NCI-H187 (cell line): ENCODE data around the gene CHRD.
A peak's percentile ranks its signal among the peaks of the same experiment; 100 is the strongest.

Source experiments
- DNase-seq, 2 experiments: peaks; one replicate each; lab custom pipeline; 2025; lab: John Stamatoyannopoulos, UW

Gene CHRD

DNA sequence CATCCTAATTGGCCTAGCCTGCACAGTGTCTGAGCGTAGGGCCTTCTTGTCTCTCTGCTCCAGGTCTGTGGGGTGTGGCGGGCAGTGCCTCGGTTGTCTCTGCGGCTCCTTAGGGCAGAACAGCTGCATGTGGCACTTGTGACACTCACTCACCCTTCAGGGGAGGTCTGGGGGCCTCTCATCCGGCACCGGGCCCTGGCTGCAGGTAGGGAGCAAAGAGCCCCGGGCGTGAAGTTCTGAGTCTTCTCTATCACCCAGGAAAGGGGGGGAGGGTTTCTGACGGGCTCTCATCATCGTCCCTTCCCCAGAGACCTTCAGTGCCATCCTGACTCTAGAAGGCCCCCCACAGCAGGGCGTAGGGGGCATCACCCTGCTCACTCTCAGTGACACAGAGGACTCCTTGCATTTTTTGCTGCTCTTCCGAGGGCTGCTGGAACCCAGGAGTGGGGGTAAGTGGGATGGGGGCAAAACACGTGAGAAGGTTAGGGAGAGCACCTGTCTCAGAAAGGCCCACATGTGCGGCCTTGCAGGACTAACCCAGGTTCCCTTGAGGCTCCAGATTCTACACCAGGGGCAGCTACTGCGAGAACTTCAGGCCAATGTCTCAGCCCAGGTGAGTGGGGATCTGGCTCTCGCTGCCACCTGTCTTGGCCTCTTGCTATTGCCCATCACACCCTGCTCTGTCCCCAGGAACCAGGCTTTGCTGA, 2.6 kb downstream of the CHRD start:
- no peak for DNase-seq

DNA sequence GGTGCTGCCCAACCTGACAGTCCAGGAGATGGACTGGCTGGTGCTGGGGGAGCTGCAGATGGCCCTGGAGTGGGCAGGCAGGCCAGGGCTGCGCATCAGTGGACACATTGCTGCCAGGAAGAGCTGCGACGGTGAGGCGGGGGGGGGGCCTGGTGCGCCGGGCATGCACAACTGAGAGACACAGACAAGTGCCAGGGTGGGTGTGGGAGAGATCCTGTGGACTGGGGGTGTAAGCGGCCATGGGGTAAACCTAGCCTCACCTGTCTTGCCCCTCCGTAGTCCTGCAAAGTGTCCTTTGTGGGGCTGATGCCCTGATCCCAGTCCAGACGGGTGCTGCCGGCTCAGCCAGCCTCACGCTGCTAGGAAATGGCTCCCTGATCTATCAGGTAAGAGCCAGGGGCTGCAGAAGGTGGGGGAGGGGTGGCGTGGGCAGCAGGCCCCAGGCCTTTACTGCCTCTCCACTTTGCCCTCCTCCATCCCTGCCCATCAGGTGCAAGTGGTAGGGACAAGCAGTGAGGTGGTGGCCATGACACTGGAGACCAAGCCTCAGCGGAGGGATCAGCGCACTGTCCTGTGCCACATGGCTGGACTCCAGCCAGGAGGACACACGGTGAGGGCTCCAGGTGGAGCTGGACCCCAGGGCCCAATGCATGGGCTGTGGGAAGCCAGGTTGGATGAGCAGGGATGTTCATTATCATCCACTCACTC, 3.3 kb downstream of the CHRD start:
- DNase-seq = no peak

DNA sequence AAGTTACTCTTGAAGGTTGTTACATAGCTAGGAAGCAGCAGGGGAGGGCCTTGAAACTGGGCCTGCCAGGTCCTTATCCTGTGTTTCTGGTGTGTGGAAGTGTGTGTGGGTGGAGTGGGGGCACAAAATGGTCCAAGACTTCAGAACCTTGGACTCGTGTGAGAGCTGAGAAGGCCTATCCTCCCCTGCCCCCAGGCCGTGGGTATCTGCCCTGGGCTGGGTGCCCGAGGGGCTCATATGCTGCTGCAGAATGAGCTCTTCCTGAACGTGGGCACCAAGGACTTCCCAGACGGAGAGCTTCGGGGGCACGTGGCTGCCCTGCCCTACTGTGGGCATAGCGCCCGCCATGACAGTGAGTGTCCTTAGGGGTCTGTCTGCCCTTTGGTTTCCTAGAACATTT, 4.5 kb downstream of the CHRD start:
- DNase-seq = no peak

DNA sequence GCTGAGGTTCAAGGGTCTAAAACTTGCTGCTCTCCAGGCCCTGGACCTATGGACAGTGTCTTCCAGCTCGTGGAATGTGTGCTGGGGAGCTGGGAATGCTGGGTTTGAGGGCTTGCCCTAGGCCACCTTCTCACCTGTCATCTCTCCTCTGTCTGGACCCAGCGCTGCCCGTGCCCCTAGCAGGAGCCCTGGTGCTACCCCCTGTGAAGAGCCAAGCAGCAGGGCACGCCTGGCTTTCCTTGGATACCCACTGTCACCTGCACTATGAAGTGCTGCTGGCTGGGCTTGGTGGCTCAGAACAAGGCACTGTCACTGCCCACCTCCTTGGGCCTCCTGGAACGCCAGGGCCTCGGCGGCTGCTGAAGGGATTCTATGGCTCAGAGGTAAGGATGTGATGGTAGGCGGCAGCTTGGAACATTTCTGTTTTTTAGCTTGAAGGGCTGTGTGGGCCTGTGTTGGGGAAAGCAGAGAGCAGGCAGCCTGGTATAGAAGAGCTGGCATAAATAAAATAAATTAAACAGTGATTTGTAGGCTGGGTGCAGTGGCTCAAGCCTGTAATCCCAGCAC, 5.1 kb downstream of the CHRD start:
- DNase-seq = no peak

DNA sequence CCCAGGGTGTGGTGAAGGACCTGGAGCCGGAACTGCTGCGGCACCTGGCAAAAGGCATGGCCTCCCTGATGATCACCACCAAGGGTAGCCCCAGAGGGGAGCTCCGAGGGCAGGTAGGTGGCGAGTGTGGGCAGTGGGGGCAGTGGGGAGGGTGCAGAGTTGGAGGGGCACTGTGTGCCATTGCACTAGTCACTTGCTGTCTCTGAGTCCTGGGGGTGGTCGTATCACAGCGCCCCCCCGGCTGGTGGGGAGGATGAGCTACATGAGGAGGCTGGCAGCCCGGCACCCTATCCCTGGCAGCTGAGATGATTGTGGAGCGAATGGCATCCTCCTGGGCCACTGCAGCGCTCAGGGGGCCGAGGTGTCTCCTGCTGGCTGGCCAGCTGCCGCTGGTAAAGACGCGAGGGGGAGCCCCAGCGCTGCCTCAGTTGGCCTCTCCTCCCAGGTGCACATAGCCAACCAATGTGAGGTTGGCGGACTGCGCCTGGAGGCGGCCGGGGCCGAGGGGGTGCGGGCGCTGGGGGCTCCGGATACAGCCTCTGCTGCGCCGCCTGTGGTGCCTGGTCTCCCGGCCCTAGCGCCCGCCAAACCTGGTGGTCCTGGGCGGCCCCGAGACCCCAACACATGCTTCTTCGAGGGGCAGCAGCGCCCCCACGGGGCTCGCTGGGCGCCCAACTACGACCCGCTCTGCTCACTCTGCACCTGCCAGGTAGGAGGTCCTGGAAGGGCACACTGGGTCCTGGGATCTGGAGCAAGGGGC, 6.4 kb downstream of the CHRD start:
- no peak for DNase-seq

DNA sequence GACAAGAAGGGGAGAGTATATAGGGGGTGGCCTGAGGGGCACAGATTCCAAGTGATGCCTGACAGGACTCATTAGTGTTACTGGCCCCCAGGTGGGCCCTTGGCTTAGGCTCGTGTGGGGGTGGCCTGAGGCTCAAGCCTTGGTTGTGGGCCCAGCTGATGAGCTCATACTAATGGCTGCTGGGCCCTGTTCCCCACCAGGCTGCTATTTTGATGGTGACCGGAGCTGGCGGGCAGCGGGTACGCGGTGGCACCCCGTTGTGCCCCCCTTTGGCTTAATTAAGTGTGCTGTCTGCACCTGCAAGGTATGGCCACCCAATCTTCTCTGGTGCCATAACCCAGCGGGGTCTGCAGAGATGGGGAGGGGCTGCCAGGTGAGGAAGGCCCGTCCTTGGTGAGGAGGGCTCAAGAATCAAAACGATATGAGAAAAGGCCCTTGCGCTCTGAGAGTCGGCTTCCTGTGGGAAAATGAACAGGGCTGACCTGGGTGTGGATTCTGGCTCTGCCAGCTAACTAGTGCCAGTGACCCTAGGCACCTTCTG, 7.4 kb downstream of the CHRD start:
- DNase-seq = no peak

DNA sequence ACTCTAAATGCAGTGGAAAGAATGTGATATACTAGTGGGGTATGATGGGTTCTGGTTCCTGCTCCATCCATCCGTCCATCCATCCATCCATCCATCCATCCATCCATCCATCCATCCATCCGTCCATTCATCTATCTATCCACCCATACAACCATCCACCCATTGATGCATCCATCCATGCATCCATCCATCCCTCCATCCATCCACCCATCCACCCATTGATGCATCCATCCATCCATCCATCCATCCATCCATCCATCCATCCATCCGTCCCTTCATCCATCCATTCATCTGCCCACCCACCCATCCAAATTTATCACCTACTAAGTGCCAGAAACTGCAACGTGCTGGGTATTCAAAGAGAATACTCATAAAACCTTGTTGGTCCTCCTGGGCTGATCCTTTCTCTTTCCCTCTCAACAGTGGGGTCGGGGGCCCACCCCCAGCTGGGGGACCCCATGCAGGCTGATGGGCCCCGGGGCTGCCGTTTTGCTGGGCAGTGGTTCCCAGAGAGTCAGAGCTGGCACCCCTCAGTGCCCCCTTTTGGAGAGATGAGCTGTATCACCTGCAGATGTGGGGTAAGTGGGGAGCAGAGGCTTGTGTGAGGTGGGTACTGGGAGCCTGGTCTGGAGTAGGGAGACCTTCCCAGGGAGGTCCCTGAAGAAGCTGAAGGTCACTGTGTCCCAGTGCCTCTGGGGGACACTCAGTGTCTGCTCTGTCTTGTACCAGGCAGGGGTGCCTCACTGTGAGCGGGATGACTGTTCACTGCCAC, 8.5 kb downstream of the CHRD start:
- DNase-seq = no peak

DNA sequence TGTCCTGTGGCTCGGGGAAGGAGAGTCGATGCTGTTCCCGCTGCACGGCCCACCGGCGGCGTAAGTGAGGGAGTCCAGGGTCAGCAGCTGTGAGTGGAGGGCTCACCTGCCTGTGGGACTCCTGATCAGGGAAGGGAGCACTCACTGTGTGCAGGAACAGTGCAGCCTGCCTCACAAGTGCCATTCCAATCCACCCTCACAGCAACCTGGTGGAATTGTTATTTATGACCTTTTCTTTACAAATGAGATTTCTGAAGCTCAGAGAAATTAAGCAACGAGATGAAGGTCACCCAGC, 9.0 kb downstream of the CHRD start:
- no peak for DNase-seq

DNA sequence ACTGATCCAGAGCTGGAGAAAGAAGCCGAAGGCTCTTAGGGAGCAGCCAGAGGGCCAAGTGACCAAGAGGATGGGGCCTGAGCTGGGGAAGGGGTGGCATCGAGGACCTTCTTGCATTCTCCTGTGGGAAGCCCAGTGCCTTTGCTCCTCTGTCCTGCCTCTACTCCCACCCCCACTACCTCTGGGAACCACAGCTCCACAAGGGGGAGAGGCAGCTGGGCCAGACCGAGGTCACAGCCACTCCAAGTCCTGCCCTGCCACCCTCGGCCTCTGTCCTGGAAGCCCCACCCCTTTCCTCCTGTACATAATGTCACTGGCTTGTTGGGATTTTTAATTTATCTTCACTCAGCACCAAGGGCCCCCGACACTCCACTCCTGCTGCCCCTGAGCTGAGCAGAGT, 9.5 kb downstream of the CHRD start:
- DNase-seq = no peak

DNA sequence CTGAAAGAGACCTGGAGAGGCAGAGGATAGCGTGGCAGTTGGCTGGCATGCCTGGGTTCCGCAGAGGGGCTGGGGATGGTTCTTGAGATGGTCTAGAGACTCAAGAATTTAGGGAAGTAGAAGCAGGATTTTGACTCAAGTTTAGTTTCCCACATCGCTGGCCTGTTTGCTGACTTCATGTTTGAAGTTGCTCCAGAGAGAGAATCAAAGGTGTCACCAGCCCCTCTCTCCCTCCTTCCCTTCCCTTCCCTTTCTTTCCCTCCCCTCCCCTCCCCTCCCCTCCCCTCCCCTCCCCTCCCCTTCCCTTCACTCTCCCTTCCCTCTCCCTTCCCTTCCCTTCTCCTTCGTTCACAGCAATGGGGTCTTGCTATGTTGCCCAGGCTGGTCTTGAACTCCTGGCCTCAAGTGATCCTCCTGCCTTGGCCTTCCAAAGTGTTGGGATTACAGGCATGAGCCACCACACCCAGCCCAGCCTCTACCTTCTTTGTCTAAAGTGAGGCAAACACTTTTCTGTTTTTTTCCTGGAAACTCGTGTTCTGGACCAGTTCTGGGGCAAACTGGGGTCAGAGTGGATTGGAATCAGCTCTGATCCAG, 10.2 kb downstream of the CHRD start:
- DNase-seq = no peak

DNA sequence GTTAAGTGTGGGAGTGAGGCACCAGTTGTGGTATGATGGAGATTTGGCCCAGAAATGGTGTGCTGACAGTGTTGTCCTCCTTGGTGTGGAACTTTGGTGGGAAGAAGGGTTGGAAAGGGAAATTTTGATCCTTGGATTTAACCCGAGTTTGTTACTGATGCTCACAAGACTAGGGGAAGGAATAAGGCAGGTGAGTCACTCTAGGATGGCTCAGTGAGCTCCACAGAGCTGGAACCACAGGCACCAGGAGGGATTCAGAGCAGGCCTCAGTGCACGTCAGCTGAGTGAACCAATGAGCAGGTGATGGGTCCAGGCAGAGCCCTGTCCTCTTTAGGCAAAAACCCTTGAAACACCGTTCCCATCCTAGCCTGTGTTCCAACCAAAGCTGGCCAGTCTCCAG, 11.4 kb downstream of the CHRD start:
- no peak for DNase-seq

DNA sequence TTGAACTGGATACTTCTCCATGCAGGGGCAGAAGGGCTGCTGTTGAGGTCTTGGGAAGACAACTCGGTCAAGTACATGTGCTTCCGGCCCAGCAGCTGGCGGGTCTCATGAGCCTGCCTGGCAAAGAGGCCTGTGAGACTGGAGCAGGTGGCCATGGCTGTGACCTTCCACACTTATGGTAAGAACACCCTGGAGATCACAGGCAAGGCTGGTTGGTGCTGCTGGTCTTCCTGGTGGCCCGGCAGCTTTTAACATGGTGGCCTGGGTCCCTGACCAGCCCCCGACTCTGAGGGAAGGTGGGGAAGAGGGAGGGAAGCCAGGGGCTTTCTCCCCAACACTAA, 15.4 kb downstream of the CHRD start:
- no peak for DNase-seq

DNA sequence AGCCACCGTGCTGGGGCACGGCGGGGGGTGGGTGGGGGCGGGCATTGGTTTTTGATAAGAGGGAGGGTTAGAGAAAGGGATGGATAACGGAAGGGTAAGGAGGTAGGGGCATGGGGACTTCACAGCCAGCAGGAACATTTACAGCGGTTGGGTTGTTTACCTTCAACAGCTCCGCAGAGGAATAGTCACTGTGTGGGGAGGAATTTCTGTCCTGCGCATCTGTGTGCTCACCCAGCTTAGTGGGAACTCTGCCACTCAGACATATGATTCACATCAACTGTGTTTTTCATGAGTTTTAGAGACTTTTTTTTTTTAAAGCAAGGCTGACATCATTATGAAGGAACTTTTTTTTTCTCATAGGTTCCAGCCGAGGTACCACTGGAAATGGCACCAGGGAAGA, 19.6 kb downstream of the CHRD start:
- no peak for DNase-seq

DNA sequence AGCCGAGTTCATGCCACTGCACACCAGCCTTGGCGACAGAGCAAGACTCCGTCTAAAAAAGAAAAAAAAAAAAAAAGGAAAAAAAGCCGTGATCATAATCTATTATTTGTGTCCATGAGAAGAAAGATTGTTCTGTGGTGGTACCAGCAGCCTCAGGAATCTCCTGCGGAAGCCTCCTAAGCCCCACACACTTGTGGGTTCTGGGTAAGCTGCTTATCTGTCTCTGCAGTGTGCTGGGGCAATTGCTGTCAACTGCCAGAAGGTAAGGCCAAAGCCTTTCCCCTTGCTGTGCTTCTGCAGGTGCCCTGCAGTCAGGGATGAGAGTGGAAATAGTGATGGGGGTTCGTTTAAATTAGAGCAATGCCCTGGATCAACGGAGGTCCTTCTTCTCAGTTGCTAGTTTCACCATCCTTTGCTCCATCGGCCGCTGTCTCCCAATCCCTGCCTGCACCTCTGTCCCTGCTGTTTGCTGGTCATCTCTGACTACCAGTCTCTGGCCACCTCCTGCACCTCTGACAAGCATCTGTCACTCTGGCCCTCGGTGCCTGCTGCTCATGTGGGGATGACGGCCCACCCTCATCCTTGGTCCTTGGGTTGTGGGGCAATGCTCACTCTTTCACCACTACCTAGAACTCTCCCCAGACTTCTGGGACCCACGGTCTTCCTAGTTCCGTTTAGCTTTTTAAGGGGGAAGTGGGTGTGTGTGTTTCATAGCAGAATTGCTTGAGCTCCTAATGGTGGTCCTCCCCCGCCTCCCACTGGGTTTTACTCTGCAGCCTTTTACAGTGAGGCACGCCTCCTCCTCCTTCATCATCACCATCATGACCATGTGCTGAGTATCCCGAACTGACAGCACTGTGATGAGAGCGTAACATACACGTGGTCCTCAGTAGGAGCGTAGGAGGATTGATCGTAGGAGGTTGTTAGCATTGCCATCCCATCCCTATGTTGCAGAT, 25.5 kb downstream of the CHRD start:
- DNase-seq = no peak

DNA sequence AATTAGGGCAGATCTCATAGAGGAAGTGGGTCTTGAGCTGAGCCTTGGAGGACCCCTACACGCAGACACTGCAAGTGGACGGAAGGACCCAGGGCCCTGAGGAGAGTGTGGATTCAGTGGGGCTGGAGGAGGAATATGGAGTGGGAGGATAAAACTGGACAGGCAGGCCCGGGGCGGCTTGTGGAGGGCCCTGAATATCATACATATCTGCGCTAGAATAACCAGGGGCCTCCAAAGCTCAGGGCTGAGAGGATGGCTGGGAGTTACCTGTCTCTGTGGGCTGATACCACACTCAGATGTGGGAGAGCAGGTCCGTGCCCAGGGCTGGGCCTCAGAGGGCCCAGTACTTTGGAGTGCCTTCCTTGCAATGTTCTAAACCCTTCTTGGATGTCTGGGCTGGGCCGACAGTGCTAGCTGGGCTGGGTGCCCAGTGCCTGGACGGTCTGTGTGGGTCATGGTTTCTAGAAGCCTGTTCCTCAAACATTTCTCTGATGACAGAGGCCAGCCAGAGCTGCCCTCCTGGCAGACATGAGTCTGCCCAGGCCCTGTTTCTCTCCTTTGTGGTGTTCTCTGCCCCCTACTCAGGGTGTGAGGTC, 29.6 kb downstream of the CHRD start:
- no peak for DNase-seq

DNA sequence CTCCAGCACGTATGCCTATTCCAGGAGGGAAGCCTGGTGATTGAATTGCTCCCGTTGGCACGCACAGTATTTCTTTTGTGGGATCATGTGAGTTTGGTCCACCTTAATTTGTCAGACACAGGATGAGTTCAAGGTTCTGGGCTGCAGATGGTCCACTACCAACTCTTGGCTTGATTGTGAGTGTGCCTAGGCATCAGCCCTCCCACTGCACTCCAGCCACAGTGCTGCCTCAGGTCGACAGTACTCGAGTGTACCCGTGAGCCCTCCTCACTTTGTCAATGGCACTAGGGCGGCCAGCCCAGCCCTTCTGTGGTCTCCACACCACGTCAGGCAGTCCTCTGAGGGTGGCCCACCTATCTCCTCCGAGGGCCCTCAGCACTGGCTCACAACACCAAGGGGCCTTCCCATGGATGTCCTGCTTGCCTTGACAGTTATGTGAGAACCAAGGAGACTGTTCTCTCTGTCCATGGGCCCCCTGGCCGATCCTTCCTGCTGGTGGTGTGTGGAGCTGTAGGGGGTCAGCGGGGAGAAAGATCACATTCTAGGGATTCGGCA, 30.2 kb downstream of the CHRD start:
- no peak for DNase-seq

DNA sequence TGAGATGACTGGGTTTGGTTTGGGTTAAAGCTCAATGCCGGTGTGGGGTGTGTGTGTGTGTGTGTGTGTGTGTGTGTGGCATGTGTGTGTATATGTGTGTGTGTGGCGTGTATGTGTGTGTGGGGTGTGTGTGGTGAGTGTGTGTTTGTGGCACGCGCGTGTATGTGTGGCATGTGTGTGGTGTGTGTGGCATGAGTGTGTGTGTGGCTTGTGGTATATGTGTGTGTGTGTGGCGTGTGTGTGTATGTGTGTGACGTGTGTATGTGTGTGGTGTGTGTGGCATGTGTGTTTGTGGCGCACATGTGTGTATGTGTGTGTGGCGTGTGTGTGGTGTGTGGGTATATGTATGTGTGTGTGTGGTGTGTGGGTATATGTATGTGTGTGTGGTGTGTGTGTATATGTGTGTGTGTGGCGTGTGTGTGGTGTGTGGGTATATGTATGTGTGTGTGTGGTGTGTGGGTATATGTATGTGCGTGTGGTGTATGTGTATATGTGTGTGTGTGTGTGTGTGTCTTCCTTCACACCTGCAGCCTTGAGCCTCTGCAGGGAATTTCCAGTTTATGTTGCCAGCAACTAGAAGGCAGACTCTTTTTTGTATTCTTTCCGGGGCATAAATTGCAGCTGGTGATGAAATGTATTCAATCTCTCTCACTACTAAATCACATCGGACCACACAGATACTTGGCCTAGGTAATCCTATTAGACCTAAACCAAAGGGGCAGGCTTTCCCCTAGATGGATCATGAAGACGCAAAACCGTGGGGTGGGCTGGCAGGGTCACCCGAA, 34.8 kb downstream of the CHRD start:
- DNase-seq = no peak

DNA sequence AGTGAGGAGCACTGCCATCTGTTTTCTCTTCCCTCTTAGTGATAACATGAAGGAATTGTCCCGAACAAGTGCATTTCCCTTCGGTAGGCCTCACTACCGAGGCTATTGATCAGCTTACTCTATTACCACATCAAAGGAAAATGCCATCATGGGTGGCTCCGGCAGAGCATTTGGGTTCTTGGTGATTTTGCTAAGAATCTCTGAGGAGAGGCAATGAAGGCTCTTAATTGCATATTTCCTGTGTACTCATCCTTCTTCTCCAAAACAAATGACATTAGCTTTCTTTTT, 35.3 kb downstream of the CHRD start:
- no peak for DNase-seq

DNA sequence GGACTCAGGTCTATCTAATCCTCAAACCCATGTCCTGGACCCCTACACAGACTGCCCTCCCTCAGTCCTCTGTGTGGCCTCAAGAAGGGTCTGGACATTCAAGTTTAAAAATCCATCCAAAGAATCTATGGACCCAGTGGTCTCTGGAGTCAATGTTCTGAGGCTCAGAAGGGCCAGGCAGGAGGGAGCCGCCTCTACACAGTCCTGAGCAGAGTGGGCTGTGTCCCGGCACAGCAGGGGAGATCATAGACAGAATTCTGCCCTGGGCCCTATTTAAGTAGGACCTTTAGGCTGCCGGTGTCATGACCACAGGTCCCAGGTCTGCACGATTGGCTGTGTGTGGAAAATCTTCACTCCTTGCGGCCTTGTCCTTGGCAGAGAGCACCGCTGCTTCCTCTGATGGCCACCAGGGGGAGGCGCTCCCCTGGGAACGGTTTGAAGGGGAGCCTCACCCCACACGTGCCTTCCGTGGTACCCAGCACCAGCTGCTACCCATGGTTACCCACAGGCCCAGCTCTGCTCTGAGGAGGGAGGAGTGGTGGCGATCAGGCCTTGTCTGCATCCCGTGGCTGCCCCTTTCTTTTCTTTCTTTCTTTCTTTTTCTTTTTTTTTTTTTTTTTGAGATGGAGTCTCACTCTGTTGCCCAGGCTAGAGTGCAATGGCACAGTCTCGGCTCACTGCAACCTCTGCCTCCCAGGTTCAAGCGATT, 37.9 kb downstream of the CHRD start:
- peak; percentile 5 to 33 for DNase-seq
